GM18520 (cell line): ENCODE measurements around the gene DBT.
"Not testable (repeated sequence)": the region's sequence is repeated elsewhere in the genome, so short reads cannot be mapped to it uniquely, and the experiment has no call there.

ENCODE experiments used
- ATAC-seq: cut with Tn5 transposase; IDR thresholded peaks from one replicate; pipeline ENCODE4 v1.9.1; 2021; ENCODE audit not compliant: unreplicated experiment

DBT gene

GRCh38 chr1:100252901-100253300, 3.3 kb upstream of the DBT start:
- ATAC-seq: no peak

GRCh38 chr1:100250807-100251206, 1.2 kb upstream of the DBT start:
- ATAC-seq: no peak

- ATAC-seq: no peak
These were observed 630 bp upstream of the DBT start for GRCh38 chr1:100250264-100250663.

GRCh38 chr1:100249155-100249536, 488 bp downstream of the DBT start:
- no peak for ATAC-seq

GRCh38 chr1:100246738-100247137, 2.9 kb downstream of the DBT start:
- ATAC-seq: no peak

GRCh38 chr1:100240631-100241030, 9.0 kb downstream of the DBT start:
- no peak for ATAC-seq

GRCh38 chr1:100239961-100240360, 9.7 kb downstream of the DBT start:
- ATAC-seq: no peak

- ATAC-seq: no peak
These were observed 12.5 kb downstream of the DBT start for GRCh38 chr1:100237091-100237490.

- ATAC-seq: no peak
These were observed 15.2 kb downstream of the DBT start for GRCh38 chr1:100234432-100234831.

GRCh38 chr1:100233566-100233965, 16.1 kb downstream of the DBT start:
- ATAC-seq: not testable (repeated sequence)

GRCh38 chr1:100232156-100232555, 17.5 kb downstream of the DBT start:
- no peak for ATAC-seq

- ATAC-seq: no peak
These were observed 17.9 kb downstream of the DBT start for GRCh38 chr1:100231721-100232120.

GRCh38 chr1:100230765-100231164, 18.9 kb downstream of the DBT start:
- ATAC-seq: no peak

- ATAC-seq: no peak
These were observed 19.8 kb downstream of the DBT start for GRCh38 chr1:100229681-100230443.

- ATAC-seq: no peak
These were observed 27.2 kb downstream of the DBT start for GRCh38 chr1:100222428-100222827.

GRCh38 chr1:100219883-100220282, 29.8 kb downstream of the DBT start:
- no peak for ATAC-seq

GRCh38 chr1:100219457-100219856, 30.2 kb downstream of the DBT start:
- ATAC-seq: no peak

- ATAC-seq: no peak
These were observed 31.8 kb downstream of the DBT start for GRCh38 chr1:100217834-100218233.

GRCh38 chr1:100215101-100215500, 34.5 kb downstream of the DBT start:
- no peak for ATAC-seq

GRCh38 chr1:100213141-100213540, 36.5 kb downstream of the DBT start:
- ATAC-seq: no peak

- no peak for ATAC-seq
These were observed 43.3 kb downstream of the DBT start for GRCh38 chr1:100206301-100206700.

- ATAC-seq: not testable (repeated sequence)
These were observed 44.0 kb downstream of the DBT start for GRCh38 chr1:100205593-100205992.

- ATAC-seq: not testable (repeated sequence)
These were observed 44.5 kb downstream of the DBT start for GRCh38 chr1:100205103-100205502.
